Endothelial cell of umbilical vein (primary cell): ENCODE measurements around the gene LRRC8D.

ENCODE experiments used
- EZH2 ChIP-seq: IDR thresholded peaks from 2 replicates; pipeline ENCODE4 v1.6.1; 2012; ENCODE audit warnings: borderline replicate concordance, low read depth, mild to moderate bottlenecking, moderate library complexity, low read length, inconsistent platforms; ENCODE audit not compliant: severe bottlenecking
- JUN ChIP-seq: IDR thresholded peaks from 2 replicates; pipeline ENCODE4 v1.6.1; 2011; ENCODE audit warnings: borderline replicate concordance, low read depth; ENCODE audit not compliant: insufficient read length, insufficient read depth
- TF ChIP-seq, protein P1 (sequence below), 2 donors: IDR thresholded peaks; 1 replicate in 1 of 2; 2 replicates in 1 of 2; pipeline ENCODE4 v1.5.1; 2011; ENCODE audit warnings: low read length in 2 of 2, mild to moderate bottlenecking in 2 of 2, moderate library complexity in 2 of 2, control low read depth in 1 of 2, inconsistent platforms in 1 of 2, low read depth in 1 of 2; ENCODE audit not compliant: insufficient read depth in 1 of 2; ENCODE audit errors: extremely low read depth in 1 of 2
- TF ChIP-seq, protein P2 (sequence below): IDR thresholded peaks from 2 replicates; pipeline ENCODE4 v1.6.1; 2011; ENCODE audit not compliant: insufficient read depth, insufficient read length

DNA sequence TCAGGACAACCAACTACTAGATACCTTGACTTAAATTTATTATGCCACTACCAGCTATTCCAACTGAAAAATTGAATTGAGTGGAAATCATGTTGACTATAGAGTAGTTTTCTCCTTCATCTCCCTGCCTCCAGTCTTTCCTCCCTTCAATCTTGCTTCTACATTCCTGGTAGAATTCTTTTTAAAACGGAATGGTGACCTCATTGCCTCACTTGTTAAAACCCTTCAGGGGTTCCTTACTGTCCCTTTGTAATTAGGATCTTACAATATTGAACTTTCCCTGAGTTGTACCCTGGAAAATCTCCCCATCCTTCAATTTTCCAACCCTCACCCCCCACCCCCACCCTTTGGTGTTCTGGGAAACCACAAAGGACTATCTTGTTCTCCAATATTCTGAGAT lies 91.2 kb downstream of the LRRC8D start:
- TF ChIP-seq, protein P1, sequence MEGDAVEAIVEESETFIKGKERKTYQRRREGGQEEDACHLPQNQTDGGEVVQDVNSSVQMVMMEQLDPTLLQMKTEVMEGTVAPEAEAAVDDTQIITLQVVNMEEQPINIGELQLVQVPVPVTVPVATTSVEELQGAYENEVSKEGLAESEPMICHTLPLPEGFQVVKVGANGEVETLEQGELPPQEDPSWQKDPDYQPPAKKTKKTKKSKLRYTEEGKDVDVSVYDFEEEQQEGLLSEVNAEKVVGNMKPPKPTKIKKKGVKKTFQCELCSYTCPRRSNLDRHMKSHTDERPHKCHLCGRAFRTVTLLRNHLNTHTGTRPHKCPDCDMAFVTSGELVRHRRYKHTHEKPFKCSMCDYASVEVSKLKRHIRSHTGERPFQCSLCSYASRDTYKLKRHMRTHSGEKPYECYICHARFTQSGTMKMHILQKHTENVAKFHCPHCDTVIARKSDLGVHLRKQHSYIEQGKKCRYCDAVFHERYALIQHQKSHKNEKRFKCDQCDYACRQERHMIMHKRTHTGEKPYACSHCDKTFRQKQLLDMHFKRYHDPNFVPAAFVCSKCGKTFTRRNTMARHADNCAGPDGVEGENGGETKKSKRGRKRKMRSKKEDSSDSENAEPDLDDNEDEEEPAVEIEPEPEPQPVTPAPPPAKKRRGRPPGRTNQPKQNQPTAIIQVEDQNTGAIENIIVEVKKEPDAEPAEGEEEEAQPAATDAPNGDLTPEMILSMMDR (IDR thresholded peaks at IDR 0.05; ENCODE audit: extremely low read depth in 1 of 2, insufficient read depth in 1 of 2, low read depth in 1 of 2, low read length in 2 of 2) = no peak
- TF ChIP-seq EZH2 = no peak
- TF ChIP-seq, protein P2, sequence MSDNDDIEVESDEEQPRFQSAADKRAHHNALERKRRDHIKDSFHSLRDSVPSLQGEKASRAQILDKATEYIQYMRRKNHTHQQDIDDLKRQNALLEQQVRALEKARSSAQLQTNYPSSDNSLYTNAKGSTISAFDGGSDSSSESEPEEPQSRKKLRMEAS = no peak
- no peak for TF ChIP-seq JUN
